Kidney epithelial cell (primary cell): ENCODE measurements around the gene CCR8. TPM values are rescaled to one million over a fixed set of nuclear protein-coding genes. Genes with fewer than 3 reads are reported as not detected.
A peak's percentile ranks its signal among the peaks of the same experiment; 100 is the strongest.
"Not testable (repeated sequence)": the region's sequence is repeated elsewhere in the genome, so short reads cannot be mapped to it uniquely, and the experiment has no call there.

Source experiments
- DNase-seq: peaks from one replicate; pipeline ENCODE4 v3.0.0-alpha.2; 2010; ENCODE audit warnings: low read depth
- H3K27me3 ChIP-seq: 2 replicates; pipeline ENCODE4 v1.6.0; 2011; ENCODE audit warnings: low read length; ENCODE audit not compliant: control insufficient read depth, insufficient read depth
- H3K36me3 ChIP-seq: 2 replicates; pipeline ENCODE4 v1.5.1; 2011; ENCODE audit warnings: low read length; ENCODE audit not compliant: control insufficient read depth, insufficient read depth
- H3K4me3 ChIP-seq: 2 replicates; pipeline ENCODE4 v1.5.1; 2011; ENCODE audit warnings: low read depth, mild to moderate bottlenecking, control low read depth, low read length
- CTCF ChIP-seq: IDR thresholded peaks from 2 replicates; pipeline ENCODE4 v1.5.1; 2011; ENCODE audit warnings: mild to moderate bottlenecking, moderate library complexity, low read length, control low read depth, inconsistent platforms; ENCODE audit not compliant: insufficient read depth, poor library complexity, severe bottlenecking
- total RNA-seq: library from RNA; depleted of rRNA; stranded (reverse); fragments of >200 nt; gene quantifications from 2 replicates; pipeline ENCODE4 v1.2.3, GENCODE V29; 2015

The CCR8 gene
- total RNA-seq, 1 donor from 2014 or later = not detected

- no peak overlapping the region for H3K4me3 ChIP-seq
- no peaks in the 10 kb centered on the region for H3K36me3 ChIP-seq
- H3K27me3 ChIP-seq = no peaks in the 10 kb centered on the region
- TF ChIP-seq CTCF = no peak
- DNase-seq = peak; percentile 29
Measured at GRCh38 chr3:39317571-39318169, 11.8 kb upstream of the CCR8 start.

DNA sequence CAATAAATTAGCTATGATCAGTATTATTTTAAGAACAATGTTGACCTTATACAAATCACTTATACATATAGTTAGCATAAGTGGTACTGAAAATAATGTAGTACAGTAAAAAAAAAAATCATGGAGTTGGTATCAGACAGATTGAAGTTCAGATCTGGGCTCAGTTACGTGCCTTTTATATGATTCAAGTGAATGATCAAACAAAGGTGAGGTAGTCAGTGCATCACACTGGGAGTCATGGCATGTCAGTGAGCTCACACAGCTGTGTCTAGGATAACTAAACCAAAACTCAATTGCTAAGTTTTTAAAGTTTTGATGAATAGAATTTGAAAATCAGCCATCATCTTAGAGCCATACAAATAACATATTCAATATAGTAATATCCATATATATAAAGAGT lies 11.2 kb upstream of the CCR8 start:
- Histone ChIP-seq H3K36me3 (no peaks in the 10 kb centered on the region), H3K4me3 (no peak overlapping the region), H3K27me3 (no peaks in the 10 kb centered on the region)
- DNase-seq = no peak
- TF ChIP-seq CTCF = no peak

DNA sequence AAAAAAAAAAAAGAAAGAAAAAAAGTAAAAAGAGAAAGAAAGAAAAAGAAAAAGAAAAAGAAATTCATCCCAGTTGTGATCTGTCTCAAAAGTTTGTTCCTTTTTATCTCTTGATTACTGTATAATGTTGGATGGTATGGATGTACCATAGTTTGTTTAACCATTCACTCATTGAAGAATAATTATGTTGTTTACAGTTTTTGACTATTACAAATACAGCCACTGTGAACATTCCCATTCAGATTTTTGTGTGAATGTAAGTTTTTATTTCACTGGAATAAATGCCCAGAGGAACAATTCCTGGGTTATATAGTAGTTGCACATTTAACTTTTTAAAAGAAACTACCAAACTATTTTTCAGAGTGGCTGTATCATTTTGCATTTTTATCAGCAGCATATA lies 10.3 kb upstream of the CCR8 start:
- Histone ChIP-seq H3K27me3 (no peaks in the 10 kb centered on the region), H3K4me3 (no peak overlapping the region), H3K36me3 (no peaks in the 10 kb centered on the region)
- DNase-seq = no peak
- TF ChIP-seq CTCF = no peak

DNA sequence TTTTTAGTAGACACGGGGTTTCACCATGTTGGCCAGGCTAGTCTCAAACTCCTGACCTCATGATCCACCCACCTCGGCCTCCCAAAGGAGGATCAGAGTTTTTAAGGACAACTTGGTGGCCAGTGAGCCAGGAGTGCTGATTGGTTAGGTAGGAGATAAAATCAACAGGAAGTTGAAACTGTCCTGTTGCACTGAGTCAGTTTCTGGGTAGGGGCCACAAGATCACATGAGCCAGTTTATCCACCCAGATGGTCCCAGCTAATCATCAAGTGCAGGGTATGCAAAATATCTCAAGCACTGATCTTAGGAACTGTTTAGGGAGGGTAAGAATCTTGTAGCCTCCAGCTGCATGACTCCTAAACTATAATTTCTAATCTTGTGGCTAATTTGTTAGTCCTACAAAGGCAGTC lies 7.9 kb upstream of the CCR8 start:
- H3K4me3 ChIP-seq, DNase-seq, H3K27me3 ChIP-seq, H3K36me3 ChIP-seq: not testable (repeated sequence)

GRCh38 chr3:39322209-39322715 lies 7.2 kb upstream of the CCR8 start:
- H3K36me3 ChIP-seq, H3K4me3 ChIP-seq, H3K27me3 ChIP-seq, DNase-seq: not testable (repeated sequence)

GRCh38 chr3:39322936-39323335 lies 6.6 kb upstream of the CCR8 start:
- H3K4me3 ChIP-seq = no peak overlapping the region
- DNase-seq = no peak
- H3K27me3 ChIP-seq = peaks cover 3% of the 10 kb centered on the region
- TF ChIP-seq CTCF = no peak
- H3K36me3 ChIP-seq = no peaks in the 10 kb centered on the region

GRCh38 chr3:39323494-39323893 lies 6.0 kb upstream of the CCR8 start:
- no peak for TF ChIP-seq CTCF
- no peak for DNase-seq
- no peak overlapping the region for H3K4me3 ChIP-seq
- peaks cover 3% of the 10 kb centered on the region for H3K27me3 ChIP-seq
- H3K36me3 ChIP-seq = no peaks in the 10 kb centered on the region
